ENCODE results near the gene ZC3H12D. TPM values are rescaled to one million over a fixed set of nuclear protein-coding genes. Genes with fewer than 3 reads are reported as not detected.

The ZC3H12D gene
- total and polyA plus RNA-seq, 7 donors: 0.71 to 9.2 (median 3.6) TPM

DNA sequence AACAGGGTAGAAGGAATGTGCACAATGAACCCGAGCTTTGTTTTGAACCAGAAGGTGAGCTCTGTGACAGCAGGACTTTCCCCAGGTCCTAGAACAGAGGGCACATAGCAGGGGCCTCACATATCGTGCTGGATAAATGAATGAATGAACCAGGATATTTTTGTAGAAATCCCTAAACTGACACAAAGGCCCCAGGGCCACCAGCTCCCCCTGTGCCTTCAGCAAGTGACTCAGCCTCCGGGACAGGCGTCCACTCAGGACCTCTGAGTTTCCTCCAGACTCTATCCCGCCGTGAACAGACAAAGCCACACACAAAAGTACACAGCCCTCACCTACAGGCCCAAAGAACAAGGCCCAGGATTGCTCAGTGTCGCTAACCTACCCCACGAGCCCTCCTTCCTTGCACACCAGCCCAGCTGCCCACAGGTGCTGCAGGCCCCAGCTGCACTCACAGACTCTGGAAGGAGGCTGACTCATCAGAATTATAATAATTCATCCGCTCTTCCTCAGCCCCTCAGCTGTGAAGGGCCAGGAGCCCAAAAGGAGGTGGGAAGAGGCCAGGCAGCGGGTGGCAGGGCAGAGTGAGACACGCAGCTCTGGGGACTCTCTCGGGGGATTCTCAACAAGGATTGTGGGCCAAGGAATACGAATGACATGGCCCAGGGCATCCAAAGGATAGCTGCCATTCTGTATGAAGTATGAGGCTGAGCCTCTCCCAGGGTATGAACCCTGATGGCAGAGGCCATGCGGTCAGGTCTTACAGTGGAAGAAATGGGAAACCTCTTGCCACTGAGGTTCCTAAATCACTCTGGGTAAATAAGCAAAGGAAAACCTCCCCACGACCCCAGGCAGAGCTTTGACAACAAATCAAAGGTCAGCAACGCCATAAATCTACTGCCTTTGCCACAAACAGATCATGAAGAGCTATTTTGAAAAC is 43.8 kb downstream of the ZC3H12D start:
- intact Hi-C loops (cut with DNase I): no loop called here
- Histone ChIP-seq H3K4me1 (peaks cover 0 to 4% (median 0%) of the 10 kb centered on the region in 4 donors), H3K36me3 (no peaks in the 10 kb centered on the region), H3K27me3 (no peaks in the 10 kb centered on the region), H3K27ac (no peak overlapping the region), H3K9me3 (no peaks in the 10 kb centered on the region), H3K4me3 (no peak overlapping the region)
- WGBS, 2 donors: 81 to 84% methylated on average over 16 of the region's 16 CpGs
- TF ChIP-seq POLR2AphosphoS5 (IDR thresholded peaks at IDR 0.05) (no peak), POLR2A (IDR thresholded peaks at IDR 0.05) (no peak), EP300 (IDR thresholded peaks at IDR 0.05) (no peak)
- TF ChIP-seq, protein P1, sequence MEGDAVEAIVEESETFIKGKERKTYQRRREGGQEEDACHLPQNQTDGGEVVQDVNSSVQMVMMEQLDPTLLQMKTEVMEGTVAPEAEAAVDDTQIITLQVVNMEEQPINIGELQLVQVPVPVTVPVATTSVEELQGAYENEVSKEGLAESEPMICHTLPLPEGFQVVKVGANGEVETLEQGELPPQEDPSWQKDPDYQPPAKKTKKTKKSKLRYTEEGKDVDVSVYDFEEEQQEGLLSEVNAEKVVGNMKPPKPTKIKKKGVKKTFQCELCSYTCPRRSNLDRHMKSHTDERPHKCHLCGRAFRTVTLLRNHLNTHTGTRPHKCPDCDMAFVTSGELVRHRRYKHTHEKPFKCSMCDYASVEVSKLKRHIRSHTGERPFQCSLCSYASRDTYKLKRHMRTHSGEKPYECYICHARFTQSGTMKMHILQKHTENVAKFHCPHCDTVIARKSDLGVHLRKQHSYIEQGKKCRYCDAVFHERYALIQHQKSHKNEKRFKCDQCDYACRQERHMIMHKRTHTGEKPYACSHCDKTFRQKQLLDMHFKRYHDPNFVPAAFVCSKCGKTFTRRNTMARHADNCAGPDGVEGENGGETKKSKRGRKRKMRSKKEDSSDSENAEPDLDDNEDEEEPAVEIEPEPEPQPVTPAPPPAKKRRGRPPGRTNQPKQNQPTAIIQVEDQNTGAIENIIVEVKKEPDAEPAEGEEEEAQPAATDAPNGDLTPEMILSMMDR (IDR thresholded peaks at IDR 0.05): no peak
- DNase-seq: no peak

DNA sequence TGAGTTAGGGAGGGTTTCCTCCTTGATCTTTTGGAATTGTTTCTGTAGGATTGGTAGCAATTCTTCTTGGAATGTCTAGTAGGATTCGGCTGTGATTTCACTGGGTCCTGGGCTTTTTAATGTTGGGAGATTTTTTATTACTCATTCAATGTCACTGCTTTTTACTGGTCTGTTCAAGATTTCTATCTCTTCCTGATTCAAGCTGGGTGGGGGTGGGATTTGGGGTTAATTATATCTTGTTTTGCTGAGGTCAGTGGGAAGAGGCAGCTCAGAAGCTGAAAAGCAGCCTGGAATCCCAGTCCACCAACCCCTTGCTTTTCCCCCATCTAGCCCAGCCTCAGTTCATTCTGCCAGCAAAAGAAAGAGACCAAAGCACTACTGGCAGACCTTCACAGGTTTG is 45.2 kb downstream of the ZC3H12D start:
- DNase-seq: no peak
- no peaks in the 10 kb centered on the region for H3K27me3 ChIP-seq
- intact Hi-C loops (cut with DNase I): loop anchor here (10.0 kb wide), 1 partner anchor 865 kb away; no protein-coding TSS in a partner anchor
- no peaks in the 10 kb centered on the region for H3K36me3 ChIP-seq
- H3K4me1 ChIP-seq: peaks cover 0 to 4% (median 0%) of the 10 kb centered on the region in 4 donors
- WGBS, 2 donors: 95 to 98% methylated on average over 1 of the region's 1 CpG
- TF ChIP-seq EP300 (IDR thresholded peaks at IDR 0.05): no peak
- no peak for TF ChIP-seq POLR2A (IDR thresholded peaks at IDR 0.05)
- no peak for TF ChIP-seq POLR2AphosphoS5 (IDR thresholded peaks at IDR 0.05)
- TF ChIP-seq, protein P1 (IDR thresholded peaks at IDR 0.05): no peak
- no peak overlapping the region for H3K4me3 ChIP-seq
- no peaks in the 10 kb centered on the region for H3K9me3 ChIP-seq
- H3K27ac ChIP-seq: no peak overlapping the region

DNA sequence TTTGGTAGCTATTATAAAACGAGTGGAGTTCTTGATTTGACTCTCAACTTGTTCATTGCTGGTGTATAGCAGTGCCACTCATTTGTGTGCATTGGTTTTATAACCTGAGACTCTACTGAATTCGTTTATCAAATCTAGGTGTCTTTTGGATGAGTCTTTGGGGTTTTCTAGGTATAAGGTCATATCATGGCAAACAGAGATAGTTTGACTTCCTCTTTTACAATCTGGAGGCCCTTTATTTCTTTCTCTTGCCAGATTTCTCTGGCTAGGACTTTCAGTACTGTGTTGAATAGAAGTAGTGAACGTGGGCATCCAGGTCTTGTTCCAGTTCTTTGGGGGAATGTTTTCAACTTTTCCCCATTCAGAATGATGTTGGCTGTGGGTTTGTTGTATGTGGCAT is 46.0 kb downstream of the ZC3H12D start:
- Histone ChIP-seq H3K4me3 (no peak overlapping the region), H3K27ac (no peak overlapping the region), H3K27me3 (no peaks in the 10 kb centered on the region), H3K4me1 (peaks cover 0 to 10% (median 0%) of the 10 kb centered on the region in 4 donors), H3K36me3 (no peaks in the 10 kb centered on the region), H3K9me3 (no peaks in the 10 kb centered on the region)
- no peak for DNase-seq
- intact Hi-C loops (cut with DNase I): loop anchor here (10.0 kb wide), 1 partner anchor 864 kb away; no protein-coding TSS in a partner anchor
- TF ChIP-seq POLR2AphosphoS5 (IDR thresholded peaks at IDR 0.05) (no peak), EP300 (IDR thresholded peaks at IDR 0.05) (no peak)
- 71 to 74% methylated on average over 3 of the region's 3 CpGs for WGBS, 2 donors

DNA sequence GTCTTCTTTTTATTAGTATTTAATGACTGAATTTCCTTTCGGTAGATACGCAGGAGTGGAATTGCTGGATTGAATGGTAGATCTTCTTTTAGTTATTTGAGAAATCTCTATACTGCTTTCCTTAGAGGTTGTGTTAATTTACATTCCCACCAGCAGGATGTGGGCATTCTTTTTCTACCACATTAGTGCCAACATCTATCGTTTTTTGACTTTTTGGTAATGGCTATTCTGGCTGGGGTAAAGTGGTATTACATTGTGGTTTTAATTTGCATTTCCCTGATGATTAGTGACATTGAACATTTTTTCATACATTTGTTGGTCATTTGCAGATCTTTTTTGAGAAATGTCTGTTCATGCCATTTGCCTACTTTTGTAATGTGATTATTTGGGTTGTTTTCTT is 47.6 kb downstream of the ZC3H12D start:
- H3K36me3 ChIP-seq: no peaks in the 10 kb centered on the region
- DNase-seq: no peak
- peaks cover 0 to 18% (median 3%) of the 10 kb centered on the region in 4 donors for H3K4me1 ChIP-seq
- WGBS, 2 donors: 79 to 87% methylated on average over 3 of the region's 3 CpGs
- no peak overlapping the region for H3K4me3 ChIP-seq
- H3K9me3 ChIP-seq: no peaks in the 10 kb centered on the region
- intact Hi-C loops (cut with DNase I): loop anchor here (10.0 kb wide), 1 partner anchor 862 kb away; no protein-coding TSS in a partner anchor
- H3K27me3 ChIP-seq: no peaks in the 10 kb centered on the region
- TF ChIP-seq, protein P1 (IDR thresholded peaks at IDR 0.05): no peak
- no peak for TF ChIP-seq POLR2A (IDR thresholded peaks at IDR 0.05)
- TF ChIP-seq EP300 (IDR thresholded peaks at IDR 0.05): no peak
- no peak for TF ChIP-seq POLR2AphosphoS5 (IDR thresholded peaks at IDR 0.05)
- H3K27ac ChIP-seq: no peak overlapping the region

DNA sequence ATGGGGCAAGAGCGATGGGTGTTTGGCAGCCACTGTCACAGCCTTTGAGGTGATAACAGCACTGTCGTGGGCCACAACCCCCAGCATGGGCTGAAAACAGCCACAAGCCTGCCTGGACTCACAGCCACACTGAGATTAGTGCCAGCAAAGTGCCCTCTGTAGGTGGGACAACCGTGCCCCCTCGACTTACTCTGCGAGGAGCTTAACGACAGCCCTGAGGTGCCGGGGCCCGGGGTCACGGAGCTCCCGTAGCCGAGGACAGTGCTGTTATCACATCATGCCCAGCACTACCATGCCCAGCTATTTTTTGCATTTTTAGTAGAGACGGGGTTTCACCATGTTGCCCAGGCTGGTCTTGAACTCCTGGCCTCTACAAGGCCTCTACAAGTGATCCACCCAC is 48.2 kb downstream of the ZC3H12D start:
- intact Hi-C loops (cut with DNase I): loop anchor here (10.0 kb wide), 1 partner anchor 862 kb away; no protein-coding TSS in a partner anchor
- Histone ChIP-seq H3K9me3 (no peaks in the 10 kb centered on the region), H3K27me3 (no peaks in the 10 kb centered on the region), H3K4me3 (no peak overlapping the region), H3K36me3 (no peaks in the 10 kb centered on the region), H3K27ac (no peak overlapping the region), H3K4me1 (peaks cover 0 to 22% (median 8%) of the 10 kb centered on the region in 4 donors)
- TF ChIP-seq EP300 (IDR thresholded peaks at IDR 0.05): no peak
- no peak for TF ChIP-seq POLR2A (IDR thresholded peaks at IDR 0.05)
- no peak for TF ChIP-seq POLR2AphosphoS5 (IDR thresholded peaks at IDR 0.05)
- TF ChIP-seq, protein P1 (IDR thresholded peaks at IDR 0.05): no peak
- no peak for DNase-seq
- WGBS, 2 donors: 96 to 97% methylated on average over 12 of the region's 12 CpGs

All from sigmoid colon (tissue), 7 donors.